Keratinocyte (primary cell): ENCODE data around the gene FARP2. TPM values are rescaled to one million over a fixed set of nuclear protein-coding genes. Genes with fewer than 3 reads are reported as not detected.

Experiments used
- DNase-seq: peaks from one replicate; pipeline ENCODE4 v3.0.0-alpha.2; 2011; ENCODE audit warnings: low read depth, missing footprints, low spot score
- FAIRE-seq: peaks from 2 replicates; lab custom pipeline; 2011; peaks lifted over from hg19 to GRCh38; lab: Jason Lieb, UNC
- H2AFZ ChIP-seq: 2 replicates; pipeline ENCODE4 v1.6.0; 2012; ENCODE audit warnings: low read length, control low read depth, inconsistent platforms; ENCODE audit not compliant: control insufficient read depth
- H3K27ac ChIP-seq: 2 replicates; pipeline ENCODE4 v1.5.1; 2011; ENCODE audit warnings: low read length; ENCODE audit not compliant: control insufficient read depth, insufficient read depth
- H3K27me3 ChIP-seq: 3 replicates; pipeline ENCODE4 v1.6.0; 2011; ENCODE audit warnings: low read length; ENCODE audit not compliant: control insufficient read depth, insufficient read depth; ENCODE audit errors: extremely low read depth
- H3K36me3 ChIP-seq, 2 experiments: 2 replicates in 1 of 2; 3 replicates in 1 of 2; pipeline ENCODE4 v1.5.1; 2011; ENCODE audit warnings: low read length in 2 of 2, mild to moderate bottlenecking in 1 of 2; ENCODE audit not compliant: control insufficient read depth in 2 of 2, insufficient read depth in 2 of 2; ENCODE audit errors: extremely low read depth in 1 of 2
- H3K4me1 ChIP-seq: 3 replicates; pipeline ENCODE4 v1.5.1; 2011; ENCODE audit warnings: low read length; ENCODE audit not compliant: control insufficient read depth, insufficient read depth; ENCODE audit errors: extremely low read depth
- H3K4me2 ChIP-seq: 3 replicates; pipeline ENCODE4 v1.6.0; 2011; ENCODE audit warnings: low read depth, low read length; ENCODE audit not compliant: control insufficient read depth, insufficient read depth; ENCODE audit errors: extremely low read depth
- H3K4me3 ChIP-seq, 3 experiments: fragments of 200-600 bp in 1 of 3; sonication (generic) in 1 of 3; 2 replicates in 2 of 3; 3 replicates in 1 of 3; pipeline ENCODE4 v1.5.1; 2011 to 2016; ENCODE audit warnings: low read length in 3 of 3, mild to moderate bottlenecking in 3 of 3, control low read depth in 2 of 3, inconsistent platforms in 1 of 3, low read depth in 1 of 3, mixed read lengths in 1 of 3, mixed run types in 1 of 3, moderate library complexity in 1 of 3; ENCODE audit not compliant: control insufficient read depth in 2 of 3, insufficient read depth in 2 of 3; ENCODE audit errors: extremely low read depth in 1 of 3
- H3K79me2 ChIP-seq: 2 replicates; pipeline ENCODE4 v1.6.0; 2012; ENCODE audit warnings: low read length; ENCODE audit not compliant: control insufficient read depth, insufficient read depth
- H3K9ac ChIP-seq: 3 replicates; pipeline ENCODE4 v1.6.0; 2011; ENCODE audit warnings: low read length; ENCODE audit not compliant: control insufficient read depth, insufficient read depth; ENCODE audit errors: extremely low read depth
- H3K9me1 ChIP-seq: 3 replicates; pipeline ENCODE4 v1.6.0; 2011; ENCODE audit warnings: low read length; ENCODE audit not compliant: control insufficient read depth, insufficient read depth; ENCODE audit errors: extremely low read depth
- H3K9me3 ChIP-seq: 2 replicates; pipeline ENCODE4 v1.5.1; 2012; ENCODE audit warnings: low read depth, low read length; ENCODE audit not compliant: control insufficient read depth
- H4K20me1 ChIP-seq: 3 replicates; pipeline ENCODE4 v1.6.0; 2011; ENCODE audit warnings: low read length; ENCODE audit not compliant: control insufficient read depth, insufficient read depth; ENCODE audit errors: extremely low read depth
- CTCF ChIP-seq, 3 experiments: IDR thresholded peaks in 1 of 3; conservative IDR thresholded peaks in 1 of 3; optimal IDR thresholded peaks in 1 of 3; 2 replicates in 2 of 3; 3 replicates in 1 of 3; pipeline versions ENCODE3 to v1.5.1; 2011; ENCODE audit warnings: low read length in 3 of 3, mild to moderate bottlenecking in 3 of 3, moderate library complexity in 2 of 3, control low read depth in 1 of 3, inconsistent platforms in 1 of 3; ENCODE audit not compliant: insufficient read depth in 2 of 3; ENCODE audit errors: extremely low read depth in 1 of 3
- EZH2 ChIP-seq: IDR thresholded peaks from one replicate; pipeline ENCODE4 v1.6.1; 2012; ENCODE audit warnings: inconsistent platforms, mild to moderate bottlenecking, low read length, moderate library complexity
- dilution Hi-C: fragments of 300-500 bp; cut with MboI; formaldehyde crosslinking; loops from one replicate; pipeline ENCODE4 v1.7.0; 2020; ENCODE audit warnings: low sequenced_read_pairs; ENCODE audit not compliant: extremely low pct_ligation_motif_present
- polyA plus RNA-seq, 5 experiments: library from polyadenylated mRNA; depleted of rRNA in 3 of 5; stranded (reverse) in 3 of 5; stranded (forward) in 1 of 5; unstranded in 1 of 5; fragments of >200 nt; gene quantifications; 1 replicate in 1 of 5; 2 replicates in 3 of 5; 3 replicates in 1 of 5; pipeline versions ENCODE4 v1.2.1 to v1.2.3, GENCODE V29; 2011 to 2012; ENCODE audit warnings: missing spikeins in 2 of 5, low read depth in 1 of 5, low replicate concordance in 1 of 5

The FARP2 gene
- polyA plus RNA-seq, 1 donor (not counting 4 experiments of a cell fraction or from before 2014, with no cell fraction given): 39.3 TPM

GRCh38 chr2:241308267-241308666 is 47.8 kb upstream of the FARP2 start:
- dilution Hi-C loops: no loop called here

GRCh38 chr2:241308832-241309500 is 47.1 kb upstream of the FARP2 start:
- H3K27me3 ChIP-seq: no peaks in the 10 kb centered on the region
- H3K9me3 ChIP-seq: no peaks in the 10 kb centered on the region
- DNase-seq: no peak
- H3K4me3 ChIP-seq: no peak overlapping the region
- peaks cover 40% of the 10 kb centered on the region for H3K4me1 ChIP-seq
- peaks cover 38% of the 10 kb centered on the region for H4K20me1 ChIP-seq
- H3K4me2 ChIP-seq: no peak overlapping the region
- no peak overlapping the region for H3K27ac ChIP-seq
- peaks cover 4 to 11% of the 10 kb centered on the region in 2 experiments for H3K36me3 ChIP-seq
- no peak for FAIRE-seq
- H3K79me2 ChIP-seq: peaks cover 100% of the 10 kb centered on the region
- dilution Hi-C loops: no loop called here
- no peak overlapping the region for H2AFZ ChIP-seq
- TF ChIP-seq CTCF (optimal IDR thresholded peaks at IDR 0.05 in 1 of 3, IDR thresholded peaks at IDR 0.05 in 1 of 3, conservative IDR thresholded peaks at IDR 0.05 in 1 of 3; ENCODE audit: extremely low read depth in 1 of 3, insufficient read depth in 2 of 3, low read length in 3 of 3) (no peak), EZH2 (no peak)
- H3K9ac ChIP-seq: no peak overlapping the region
- peaks cover 2% of the 10 kb centered on the region for H3K9me1 ChIP-seq

More at GRCh38 chr2:241308267-241308666, 47.8 kb upstream of the FARP2 start:
- Histone ChIP-seq H3K4me3 (no peak overlapping the region), H3K27me3 (no peaks in the 10 kb centered on the region), H3K79me2 (peaks cover 100% of the 10 kb centered on the region), H3K36me3 (peaks cover 4 to 8% of the 10 kb centered on the region in 2 experiments), H3K27ac (no peak overlapping the region), H4K20me1 (peaks cover 39% of the 10 kb centered on the region), H3K9me1 (peaks cover 2% of the 10 kb centered on the region), H3K4me2 (no peak overlapping the region), H3K9me3 (no peaks in the 10 kb centered on the region), H2AFZ (no peak overlapping the region), H3K4me1 (peaks cover 33% of the 10 kb centered on the region), H3K9ac (no peak overlapping the region)
- no peak for TF ChIP-seq EZH2
- TF ChIP-seq CTCF (optimal IDR thresholded peaks at IDR 0.05 in 1 of 3, IDR thresholded peaks at IDR 0.05 in 1 of 3, conservative IDR thresholded peaks at IDR 0.05 in 1 of 3; ENCODE audit: extremely low read depth in 1 of 3, insufficient read depth in 2 of 3, low read length in 3 of 3): no peak
- no peak for DNase-seq
- no peak for FAIRE-seq
